Suprapubic skin (tissue), 3 donors: Measurements from ENCODE around the gene HIRIP3.

Source experiments
- EP300 ChIP-seq: sonication (generic); formaldehyde crosslinking; IDR thresholded peaks from one replicate; pipeline ENCODE4 v1.6.1; 2017; ENCODE audit warnings: antibody characterized with exemption
- POLR2A ChIP-seq, 2 donors: fragments of 450-650 bp; IDR thresholded peaks; one replicate each; pipeline ENCODE4 v1.6.1; 2017; ENCODE audit warnings: antibody characterized with exemption in 2 of 2, mild to moderate bottlenecking in 2 of 2, moderate library complexity in 2 of 2
- TF ChIP-seq, protein P1 (sequence below), 2 donors: fragments of 200-600 bp in 1 of 2; fragments of 450-650 bp in 1 of 2; sonication (generic) in 1 of 2; IDR thresholded peaks; one replicate each; pipeline ENCODE4 v1.5.1; 2016 to 2019; ENCODE audit warnings: antibody characterized with exemption in 2 of 2, mild to moderate bottlenecking in 1 of 2, moderate library complexity in 1 of 2

DNA sequence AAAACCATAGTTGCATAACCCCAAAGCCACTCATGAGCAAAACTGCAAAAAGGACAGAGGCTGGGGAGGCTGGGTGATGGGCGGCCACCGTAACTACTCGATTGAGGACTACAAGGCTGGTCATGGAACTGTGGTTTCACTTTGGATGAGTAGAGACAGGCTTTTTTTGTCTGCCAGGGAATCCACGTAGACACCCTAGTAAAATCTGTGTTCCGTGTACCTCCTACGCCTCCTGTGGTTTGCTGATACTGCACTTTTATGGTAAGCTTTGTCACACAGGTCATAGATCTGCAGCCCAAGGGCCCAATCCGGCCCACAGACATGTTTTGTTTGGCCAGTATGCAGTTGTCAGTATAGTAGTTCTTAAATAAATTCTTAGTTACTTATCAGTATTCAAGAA, 37.9 kb upstream of the HIRIP3 start:
- TF ChIP-seq, protein P1, sequence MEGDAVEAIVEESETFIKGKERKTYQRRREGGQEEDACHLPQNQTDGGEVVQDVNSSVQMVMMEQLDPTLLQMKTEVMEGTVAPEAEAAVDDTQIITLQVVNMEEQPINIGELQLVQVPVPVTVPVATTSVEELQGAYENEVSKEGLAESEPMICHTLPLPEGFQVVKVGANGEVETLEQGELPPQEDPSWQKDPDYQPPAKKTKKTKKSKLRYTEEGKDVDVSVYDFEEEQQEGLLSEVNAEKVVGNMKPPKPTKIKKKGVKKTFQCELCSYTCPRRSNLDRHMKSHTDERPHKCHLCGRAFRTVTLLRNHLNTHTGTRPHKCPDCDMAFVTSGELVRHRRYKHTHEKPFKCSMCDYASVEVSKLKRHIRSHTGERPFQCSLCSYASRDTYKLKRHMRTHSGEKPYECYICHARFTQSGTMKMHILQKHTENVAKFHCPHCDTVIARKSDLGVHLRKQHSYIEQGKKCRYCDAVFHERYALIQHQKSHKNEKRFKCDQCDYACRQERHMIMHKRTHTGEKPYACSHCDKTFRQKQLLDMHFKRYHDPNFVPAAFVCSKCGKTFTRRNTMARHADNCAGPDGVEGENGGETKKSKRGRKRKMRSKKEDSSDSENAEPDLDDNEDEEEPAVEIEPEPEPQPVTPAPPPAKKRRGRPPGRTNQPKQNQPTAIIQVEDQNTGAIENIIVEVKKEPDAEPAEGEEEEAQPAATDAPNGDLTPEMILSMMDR (IDR thresholded peaks at IDR 0.05): no peak
- TF ChIP-seq POLR2A (IDR thresholded peaks at IDR 0.05): no peak
- TF ChIP-seq EP300: no peak
